Left ventricle myocardium superior (tissue), 1 donor: Measurements from ENCODE around the gene HOXA7. TPM values are rescaled to one million over a fixed set of nuclear protein-coding genes. Genes with fewer than 3 reads are reported as not detected.

ENCODE experiments used
- ATAC-seq: fragments of 200-7000 bp; cut with Tn5 transposase; one replicate; pipeline ENCODE4 v1.9.1; 2020; ENCODE audit warnings: mild to moderate bottlenecking, moderate library complexity
- DNase-seq: peaks from one replicate; pipeline ENCODE4 v3.0.0-alpha.2; 2020
- intact Hi-C: fragments of 100-400 bp; cut with micrococcal nuclease; formaldehyde crosslinking; loops from one replicate; pipeline ENCODE4 v1.11.0; 2022
- total RNA-seq: library from RNA; stranded (reverse); fragmentation: NEBNext Ultra II Directional; extraction: Animal tissue kit (Norgen Biotek cat#: 25700); gene quantifications from one replicate; pipeline ENCODE4 v1.2.1, GENCODE V29; 2021
- donor health status: DM: no; HTN: yes; CAD: no; lungs with severe emphysema.

The HOXA7 gene
- total RNA-seq, 1 donor from 2014 or later: not detected

DNA sequence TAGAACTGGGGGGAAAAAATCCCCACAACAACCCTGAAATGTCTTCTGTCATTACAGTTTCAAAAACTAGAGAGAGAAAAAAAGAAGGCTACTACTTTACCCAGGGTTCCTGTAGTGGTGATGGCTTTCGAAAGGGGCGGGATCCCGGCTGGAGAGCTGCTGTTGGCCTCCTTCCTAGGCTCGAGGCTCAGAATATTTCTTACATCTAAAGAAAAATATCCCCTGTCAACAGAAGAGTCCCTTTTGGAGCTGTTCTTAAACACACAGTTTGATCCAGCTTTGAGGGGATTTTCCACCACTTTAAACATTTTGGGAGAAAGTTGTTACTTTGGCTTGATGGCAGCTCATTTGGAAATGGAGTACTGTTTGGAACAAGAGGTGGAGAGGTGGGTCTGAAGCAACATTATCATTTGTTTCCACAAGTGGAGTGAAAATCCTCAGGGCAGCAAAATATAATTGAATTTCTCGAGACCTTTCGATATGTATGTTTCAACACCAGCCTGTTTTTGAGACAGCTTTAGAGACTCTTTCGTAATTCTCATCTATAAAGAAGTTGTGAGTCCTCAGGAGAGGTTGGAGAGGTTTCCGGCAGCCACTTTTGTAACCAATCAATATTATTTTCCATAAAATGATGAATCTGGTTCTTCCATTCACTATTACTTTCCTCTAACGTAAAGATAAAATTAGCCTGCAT, 38.4 kb upstream of the HOXA7 start:
- no peak for DNase-seq
- no peak for ATAC-seq
- intact Hi-C loops: no loop called here

DNA sequence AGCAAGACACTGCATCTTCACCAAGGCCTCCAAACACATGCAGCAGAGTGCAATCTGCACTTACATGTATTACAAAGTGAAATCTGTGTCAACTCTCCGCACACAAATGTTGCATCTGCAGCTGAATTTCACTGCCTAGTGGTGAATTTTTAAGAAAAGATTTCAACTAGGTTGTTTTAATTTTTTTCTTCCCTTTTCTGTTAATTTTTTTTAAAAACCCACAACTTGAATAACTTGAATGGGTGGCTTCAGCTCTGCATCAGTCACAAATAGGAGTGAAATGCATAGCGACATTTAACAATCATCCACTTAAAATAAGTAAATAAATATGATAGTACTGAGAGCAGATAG, 37.5 kb upstream of the HOXA7 start:
- DNase-seq (no peak), ATAC-seq (no peak)
- intact Hi-C loops: no loop called here

DNA sequence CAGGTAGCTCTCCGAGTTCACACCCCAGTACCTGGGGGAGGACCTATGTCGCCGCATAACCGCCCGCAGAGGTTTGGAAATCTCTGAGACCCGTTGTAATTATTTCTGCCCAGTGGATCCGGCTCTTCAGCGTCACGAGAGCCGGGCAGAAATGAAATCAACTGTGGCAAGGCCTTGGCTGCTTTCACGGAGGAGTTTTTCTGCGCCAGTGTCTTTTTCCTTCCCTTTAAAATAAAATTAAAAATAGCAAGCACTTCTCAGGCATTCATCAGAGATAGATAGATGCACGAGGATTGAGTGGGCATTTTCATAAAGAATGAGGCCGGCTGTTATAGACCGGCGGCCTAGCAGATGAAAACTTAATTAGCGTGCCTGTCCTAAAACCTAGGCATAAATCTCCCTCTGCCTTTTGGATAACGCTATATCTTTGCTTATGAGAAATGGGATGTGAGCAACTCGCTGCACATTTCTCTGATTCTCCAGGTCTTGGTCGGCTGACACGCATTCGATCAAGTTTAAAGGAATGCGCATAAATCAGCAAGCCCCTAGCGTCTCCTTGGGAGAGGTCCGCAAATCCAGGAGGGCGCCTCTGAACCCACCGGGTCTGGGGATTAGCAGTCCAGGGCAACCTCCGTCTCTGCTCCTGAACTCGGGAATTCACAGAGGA, 37.0 kb upstream of the HOXA7 start:
- intact Hi-C loops: no loop called here
- DNase-seq (no peak), ATAC-seq (no peak)

DNA sequence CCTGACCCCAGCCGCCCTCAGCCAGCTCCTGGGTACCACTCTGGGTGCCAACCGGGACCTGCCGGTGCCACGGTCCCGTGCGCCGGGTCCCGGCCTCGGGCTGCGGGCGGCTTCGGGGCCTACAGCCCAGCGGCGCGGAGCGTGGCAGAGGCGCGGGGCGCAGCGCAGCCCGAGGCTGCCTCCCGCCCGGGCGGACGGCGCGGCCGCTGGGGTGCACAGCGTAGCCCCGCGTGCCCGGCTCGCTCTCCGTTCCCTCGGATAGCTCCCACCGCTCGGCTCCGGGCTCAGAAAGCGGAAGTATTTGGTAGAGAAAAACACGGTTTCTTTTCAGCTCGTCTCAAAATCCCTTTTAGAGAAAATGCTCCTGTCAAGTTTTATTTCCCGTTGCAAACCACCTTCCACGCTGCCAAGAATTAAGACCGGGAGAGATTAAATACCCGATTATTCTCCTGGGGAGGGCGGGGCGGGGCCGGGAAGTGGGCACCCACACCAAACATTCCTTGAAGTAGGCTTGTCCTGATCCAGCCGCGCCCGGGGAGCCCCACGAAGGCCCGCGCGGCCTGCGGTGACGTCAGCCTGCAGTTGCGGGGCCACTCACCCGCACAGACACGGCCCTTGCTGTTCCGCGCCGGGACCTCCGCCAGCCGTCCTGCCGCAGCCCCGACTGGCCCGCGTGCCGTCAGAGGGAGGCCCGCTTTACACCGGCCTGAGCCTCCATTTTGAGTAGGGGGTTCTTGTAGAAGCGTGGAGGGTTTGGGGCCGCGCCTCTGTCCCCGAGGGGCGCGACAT, 36.3 kb upstream of the HOXA7 start:
- ATAC-seq: no peak
- intact Hi-C loops: no loop called here
- DNase-seq: peak; percentile 47

DNA sequence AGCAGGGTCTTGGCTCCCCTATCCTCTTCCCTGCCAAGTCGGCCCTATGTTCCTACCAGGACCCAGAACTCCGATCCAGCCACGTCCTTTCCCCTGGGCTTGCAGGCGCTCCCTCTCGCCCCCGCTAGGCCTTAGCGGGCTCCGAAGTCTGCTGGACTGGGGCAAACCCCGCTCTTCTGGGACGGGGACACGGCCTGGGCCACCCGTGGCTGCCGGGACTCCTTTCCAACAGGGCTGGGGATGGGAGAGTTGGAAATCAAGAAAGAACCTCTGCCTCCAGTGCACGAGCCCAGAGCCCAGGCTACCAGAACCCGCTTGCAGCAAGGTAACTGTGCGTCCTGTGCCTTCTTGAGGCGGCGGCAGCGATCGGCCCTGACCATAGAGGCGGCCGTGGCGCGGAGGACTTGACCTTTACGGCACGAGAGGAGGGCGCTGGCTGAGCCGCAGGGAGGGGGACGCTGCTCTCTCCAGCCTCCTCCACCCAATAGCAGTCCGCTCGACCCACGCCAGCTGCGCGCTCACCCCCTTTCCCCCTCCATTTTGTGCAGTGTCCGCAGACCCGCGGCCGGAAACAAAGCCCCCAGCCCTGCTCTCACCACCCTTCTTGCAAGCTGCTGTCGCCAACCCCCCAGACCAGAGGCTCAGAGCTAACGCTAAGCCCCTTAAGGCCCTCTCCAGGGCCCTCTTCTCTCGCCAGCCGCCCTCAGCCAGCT, 35.5 kb upstream of the HOXA7 start:
- ATAC-seq (no peak), DNase-seq (no peak)
- intact Hi-C loops: no loop called here

DNA sequence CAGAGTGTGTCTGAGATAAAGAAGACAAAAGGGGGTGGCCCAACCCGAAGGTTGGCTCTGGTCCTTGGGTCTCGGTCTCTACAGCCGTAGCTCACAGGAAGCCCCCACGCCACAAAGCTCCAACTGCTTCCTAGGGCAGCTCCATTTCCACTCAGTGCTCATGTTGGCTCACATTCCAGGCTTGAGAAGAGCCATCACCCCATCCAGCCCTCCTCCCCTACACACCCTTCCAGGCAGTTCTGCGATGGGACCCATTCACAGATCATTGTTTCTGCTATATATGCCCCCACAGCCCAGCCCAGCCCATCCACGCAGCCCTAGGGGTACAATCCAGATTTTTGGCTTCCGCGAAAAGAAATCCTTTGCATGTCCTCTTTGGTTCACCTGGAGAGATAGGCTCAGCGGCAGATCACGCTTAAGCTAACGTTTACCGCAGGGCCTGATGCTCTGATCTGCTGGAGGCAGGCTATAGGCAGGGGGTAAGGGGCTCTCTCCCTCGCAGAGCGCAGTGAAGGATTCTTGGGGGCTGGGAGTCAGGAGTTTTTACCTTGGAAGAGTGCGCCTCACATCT, 34.8 kb upstream of the HOXA7 start:
- intact Hi-C loops: no loop called here
- ATAC-seq: no peak
- no peak for DNase-seq

DNA sequence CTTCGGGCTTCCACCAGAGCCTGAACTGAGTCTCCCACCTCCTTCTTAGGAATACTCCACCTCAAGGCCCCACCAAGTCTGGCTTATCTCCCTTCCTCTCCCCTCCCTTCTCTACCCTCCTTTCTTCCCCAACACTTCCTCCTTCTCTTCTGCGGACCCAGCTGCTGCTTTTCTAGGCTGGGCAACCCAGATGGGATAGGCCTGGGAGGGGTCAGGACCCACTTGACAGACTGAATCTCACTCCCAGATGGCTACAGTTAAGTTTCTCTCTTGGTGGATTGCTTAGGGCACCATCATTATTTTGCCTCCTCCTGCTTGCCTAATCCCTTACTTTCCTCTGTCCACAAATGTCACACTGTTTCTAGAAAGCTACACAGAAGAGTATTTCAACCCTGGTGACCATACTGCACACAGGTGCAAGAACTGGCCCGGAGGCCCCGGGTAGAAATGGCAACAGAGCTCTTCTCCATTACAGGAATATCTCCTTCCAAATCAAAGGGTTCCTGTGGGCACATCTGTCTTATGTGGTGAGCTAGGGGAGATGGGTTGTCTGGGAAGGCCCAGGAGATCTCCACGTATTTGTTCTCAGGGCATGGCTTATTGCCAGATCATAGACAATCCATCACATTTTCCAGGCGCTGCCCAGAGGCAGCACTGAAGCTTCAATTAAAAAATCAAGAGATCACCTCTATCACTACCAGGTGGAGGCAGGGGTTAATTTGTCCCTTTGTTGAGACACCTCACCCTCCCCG, 33.7 kb upstream of the HOXA7 start:
- DNase-seq (no peak), ATAC-seq (no peak)
- intact Hi-C loops: no loop called here

DNA sequence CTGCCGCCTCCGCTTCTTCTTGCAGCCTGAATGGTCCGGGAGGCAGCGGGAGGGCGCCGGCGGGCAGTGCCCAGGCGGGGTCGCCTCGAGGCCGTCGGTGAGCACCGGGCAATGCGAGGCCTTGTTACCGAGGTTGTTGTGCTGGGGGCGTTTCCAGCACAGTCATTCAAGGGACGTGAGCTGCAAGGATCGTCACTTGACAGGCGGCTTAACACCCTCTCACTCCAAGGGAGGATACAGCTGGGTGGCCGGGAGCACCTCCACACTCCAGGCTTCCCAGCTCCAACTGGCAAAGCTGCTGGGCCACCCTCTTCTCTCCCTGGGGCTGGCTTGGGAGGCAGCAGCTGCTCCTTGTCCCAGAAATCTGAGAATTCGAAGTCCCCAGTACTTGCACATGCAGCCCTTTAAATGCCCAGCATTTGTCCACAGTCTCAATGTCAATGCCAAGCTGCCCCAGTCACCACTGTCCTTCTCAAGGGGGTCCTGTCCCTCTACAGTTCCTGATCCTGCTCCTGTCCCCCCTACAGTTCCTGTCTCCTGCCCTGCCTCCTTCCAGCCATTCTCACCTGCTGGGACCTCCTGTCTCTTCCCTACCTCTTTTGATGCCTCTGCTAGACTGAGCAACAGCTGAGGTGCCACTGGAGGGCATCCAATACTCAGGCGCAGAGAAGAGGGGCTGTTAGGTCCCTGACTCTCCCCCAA, 33.0 kb upstream of the HOXA7 start:
- DNase-seq (no peak), ATAC-seq (no peak)
- intact Hi-C loops: no loop called here

DNA sequence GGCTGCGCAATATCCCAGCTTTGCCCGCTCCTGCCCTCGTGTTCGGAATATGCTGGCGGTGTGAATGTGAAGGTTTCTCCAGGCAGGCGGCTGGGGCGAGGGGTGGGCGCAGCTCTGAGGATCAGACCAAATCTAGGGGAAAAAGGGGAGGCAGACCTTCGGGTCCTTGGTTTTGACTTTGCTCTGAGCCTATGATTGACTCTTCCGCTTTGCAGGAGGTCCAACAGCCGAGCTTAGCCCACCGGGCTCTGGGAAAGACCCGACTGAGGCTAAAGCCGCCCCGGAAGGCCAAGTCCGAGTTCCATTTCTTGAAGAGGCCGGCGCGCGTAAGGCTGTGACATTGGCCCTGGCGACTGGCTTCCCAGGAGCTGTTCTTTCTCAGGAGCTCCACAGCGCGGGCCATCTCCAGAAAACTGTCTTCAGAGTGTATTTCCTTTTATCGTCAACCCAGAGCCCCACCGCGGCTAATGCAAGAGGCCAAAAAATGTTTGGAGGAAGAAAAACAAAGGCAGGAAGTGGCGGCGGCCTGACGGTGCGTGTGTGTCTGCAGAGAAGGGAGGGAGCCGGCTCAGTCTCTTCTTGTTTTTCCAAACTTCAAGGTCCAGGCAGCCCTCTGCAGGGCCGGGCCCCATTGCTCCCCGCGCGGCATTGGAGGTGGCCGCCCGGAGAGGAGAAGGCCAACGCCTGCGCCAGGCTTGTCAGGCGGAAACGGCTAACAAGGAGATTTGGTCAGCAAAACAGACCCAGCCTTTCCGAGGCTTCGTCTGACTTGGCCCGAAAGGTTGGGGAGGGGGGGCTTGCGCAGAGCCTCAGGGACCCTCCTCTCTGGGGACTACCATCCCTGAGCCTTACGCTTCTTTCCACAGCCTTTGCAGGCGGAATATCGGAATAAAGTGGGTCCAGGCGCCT, 32.2 kb upstream of the HOXA7 start:
- intact Hi-C loops: no loop called here
- ATAC-seq (peak; percentile 23), DNase-seq (no peak)

DNA sequence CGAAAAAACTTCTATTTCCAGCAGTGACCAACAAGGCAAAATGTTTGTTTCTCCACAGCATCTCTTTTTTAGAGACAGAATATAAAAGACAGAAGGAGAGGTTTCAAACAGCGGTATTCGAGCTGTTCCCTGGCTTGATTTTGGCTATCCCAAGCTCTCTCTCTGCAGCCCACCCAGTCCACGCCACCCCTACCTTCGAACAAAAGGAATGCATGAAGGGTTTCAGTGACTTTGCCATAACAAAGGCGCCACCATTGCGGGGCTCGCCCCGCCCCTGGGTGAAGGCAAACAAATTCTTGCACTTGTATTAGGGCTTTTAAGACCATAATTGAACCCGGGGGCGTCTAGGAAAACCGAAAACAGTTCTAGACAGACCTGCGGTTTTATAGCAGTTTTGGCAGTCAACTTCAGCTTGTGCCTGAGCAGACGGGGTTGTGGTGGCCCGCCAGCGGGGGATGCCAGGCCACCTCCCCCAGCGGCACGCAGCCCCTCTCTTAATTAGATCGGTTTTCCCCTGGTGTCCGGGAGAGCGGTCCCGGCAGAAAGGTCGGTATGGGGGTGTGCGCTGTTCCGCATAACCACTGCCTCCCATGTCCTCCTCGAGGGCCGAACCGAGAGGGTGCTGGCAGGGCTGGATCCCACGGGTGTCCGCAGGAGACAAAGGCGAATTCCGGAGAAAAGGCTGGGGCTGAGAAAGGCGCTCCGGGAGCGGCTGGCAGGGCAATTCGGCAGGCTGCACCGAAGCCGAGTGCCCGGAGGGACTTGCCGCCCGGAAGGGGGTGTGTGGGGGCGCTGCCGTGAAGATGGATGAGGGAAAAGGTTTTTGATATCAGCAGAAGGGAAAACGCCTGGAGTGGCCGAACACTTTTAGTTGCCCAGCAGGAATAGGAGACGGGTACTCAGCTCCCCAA, 31.3 kb upstream of the HOXA7 start:
- ATAC-seq (no peak), DNase-seq (no peak)
- intact Hi-C loops: no loop called here

DNA sequence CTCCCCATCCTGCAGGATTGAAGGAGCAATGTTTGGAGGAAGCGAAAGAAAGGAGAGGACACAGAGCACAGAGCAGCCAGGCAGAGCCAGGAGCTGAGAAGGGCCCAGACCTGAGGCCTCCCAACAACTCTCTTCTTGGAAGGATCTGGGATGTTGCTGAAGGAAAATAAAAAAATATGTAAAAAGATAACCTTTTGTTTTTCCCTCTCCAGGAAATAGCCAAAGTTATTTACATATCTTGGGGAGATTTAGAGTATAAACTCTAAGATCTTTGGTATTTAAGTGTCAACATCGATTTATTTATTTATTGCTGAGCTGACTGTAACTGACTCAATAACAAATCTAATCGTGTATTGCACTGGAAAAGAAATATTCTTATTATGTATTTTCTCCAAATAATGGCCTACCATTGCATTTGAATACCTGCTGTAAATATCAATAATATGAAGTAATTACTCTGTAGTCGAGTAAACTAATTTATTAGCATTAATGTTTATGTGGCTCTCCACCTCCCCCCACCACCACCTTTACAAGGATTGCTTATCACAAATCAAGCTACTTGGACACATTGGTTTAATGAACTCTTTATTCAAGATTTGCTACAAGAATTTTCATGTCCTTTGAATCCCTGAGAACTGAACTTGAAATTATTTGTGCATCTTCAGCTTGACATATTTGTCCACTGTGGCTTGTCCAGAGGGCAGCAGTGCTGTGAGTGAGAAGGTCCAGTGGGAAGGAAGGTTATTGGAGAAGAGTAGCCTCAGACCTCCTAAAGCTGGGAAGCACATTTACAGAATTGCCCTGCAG, 30.4 kb upstream of the HOXA7 start:
- DNase-seq (no peak), ATAC-seq (no peak)
- intact Hi-C loops: no loop called here

DNA sequence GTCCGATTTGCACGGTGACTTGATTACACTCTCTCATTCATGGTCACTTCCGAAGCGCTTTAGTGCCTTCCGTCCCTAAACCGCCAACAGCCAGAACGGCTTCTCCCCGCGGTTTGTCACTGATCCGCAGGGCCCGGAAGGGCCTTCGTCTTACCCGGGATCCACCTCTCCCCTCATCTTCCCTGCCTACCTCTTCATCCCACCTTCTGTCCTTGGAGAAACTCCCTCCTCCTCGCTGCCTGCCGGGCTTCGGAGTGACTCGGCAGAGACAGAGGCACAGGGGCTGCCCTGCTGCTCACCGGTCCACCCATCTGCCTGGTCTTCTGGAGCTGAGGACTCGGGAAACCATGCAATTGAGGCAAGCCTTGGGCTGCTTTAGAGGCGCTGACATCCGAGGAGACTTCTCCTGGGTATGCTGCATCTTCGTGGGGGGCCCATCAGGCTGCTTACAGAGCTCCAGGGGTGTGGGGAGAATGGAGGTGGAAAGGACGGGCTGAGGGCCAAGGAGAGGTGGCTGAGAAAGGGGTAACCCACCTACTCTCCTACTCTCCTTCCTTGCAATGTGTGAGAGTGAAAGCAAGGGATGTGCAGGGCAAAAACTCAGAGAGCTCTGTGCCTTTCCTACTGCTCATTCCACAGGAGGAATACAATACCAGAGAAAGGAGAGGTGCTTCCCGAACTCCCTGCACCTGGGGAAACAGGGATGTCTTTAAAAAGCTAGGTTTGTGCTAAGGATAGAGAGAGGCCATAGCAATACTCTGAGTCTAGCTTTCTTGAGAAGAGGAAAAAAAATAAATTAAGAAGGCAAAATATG, 29.6 kb upstream of the HOXA7 start:
- DNase-seq: no peak
- no peak for ATAC-seq
- intact Hi-C loops: no loop called here

DNA sequence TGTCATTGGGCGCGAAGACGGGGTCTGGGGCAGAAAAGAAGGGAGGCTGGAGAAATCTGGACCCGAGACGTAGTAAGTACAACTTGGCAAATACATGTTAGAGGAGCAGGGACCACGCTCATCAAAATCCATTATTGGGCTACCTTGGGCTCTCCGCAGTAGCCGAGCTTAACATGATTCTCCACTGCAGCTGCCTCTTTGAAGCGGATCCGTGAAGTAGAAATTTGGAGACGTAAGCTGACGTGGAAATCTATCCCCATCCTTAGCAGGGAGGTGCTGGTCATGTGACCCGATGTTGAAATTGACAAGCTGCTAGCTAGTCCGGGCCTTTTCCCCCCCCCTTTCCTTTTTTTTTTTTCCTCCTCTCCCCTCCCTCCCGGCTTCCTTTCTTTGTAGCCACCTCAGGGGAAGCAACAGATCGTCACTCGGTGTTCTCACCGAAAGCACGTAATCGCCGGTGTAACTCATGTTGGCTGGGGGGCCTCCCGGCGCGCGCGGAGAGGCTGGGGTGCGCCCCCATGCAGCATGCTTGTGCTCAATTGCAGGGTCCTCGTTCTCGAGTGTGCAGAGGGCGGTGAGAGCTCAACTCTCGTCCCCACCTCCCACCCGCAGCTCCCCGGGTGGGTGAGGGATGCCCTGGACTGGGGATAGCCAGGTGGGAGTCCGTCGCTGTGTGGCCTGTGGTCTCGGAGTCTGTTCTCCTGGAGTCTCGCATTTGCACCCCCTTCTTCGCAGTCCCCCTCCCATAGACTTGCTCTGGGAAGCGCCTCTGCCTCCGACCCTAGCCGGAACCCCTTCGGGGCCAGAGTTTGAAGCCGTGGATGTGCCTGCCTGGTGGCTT, 28.8 kb upstream of the HOXA7 start, which contains the start of gene HOXA11:
TSS of gene HOXA11 (minus strand) at position 220 of the 841 bp plus-strand sequence. CDS start at position 132, 88 bp downstream.
- ATAC-seq (no peak), DNase-seq (no peak)
- intact Hi-C loops: no loop called here
